NCI-H2227 (cell line): ENCODE results near the gene STK35.

Experiments
- DNase-seq: peaks from one replicate; lab custom pipeline; 2025; ENCODE audit not compliant: unreplicated experiment; lab: John Stamatoyannopoulos, UW

The STK35 gene

DNA sequence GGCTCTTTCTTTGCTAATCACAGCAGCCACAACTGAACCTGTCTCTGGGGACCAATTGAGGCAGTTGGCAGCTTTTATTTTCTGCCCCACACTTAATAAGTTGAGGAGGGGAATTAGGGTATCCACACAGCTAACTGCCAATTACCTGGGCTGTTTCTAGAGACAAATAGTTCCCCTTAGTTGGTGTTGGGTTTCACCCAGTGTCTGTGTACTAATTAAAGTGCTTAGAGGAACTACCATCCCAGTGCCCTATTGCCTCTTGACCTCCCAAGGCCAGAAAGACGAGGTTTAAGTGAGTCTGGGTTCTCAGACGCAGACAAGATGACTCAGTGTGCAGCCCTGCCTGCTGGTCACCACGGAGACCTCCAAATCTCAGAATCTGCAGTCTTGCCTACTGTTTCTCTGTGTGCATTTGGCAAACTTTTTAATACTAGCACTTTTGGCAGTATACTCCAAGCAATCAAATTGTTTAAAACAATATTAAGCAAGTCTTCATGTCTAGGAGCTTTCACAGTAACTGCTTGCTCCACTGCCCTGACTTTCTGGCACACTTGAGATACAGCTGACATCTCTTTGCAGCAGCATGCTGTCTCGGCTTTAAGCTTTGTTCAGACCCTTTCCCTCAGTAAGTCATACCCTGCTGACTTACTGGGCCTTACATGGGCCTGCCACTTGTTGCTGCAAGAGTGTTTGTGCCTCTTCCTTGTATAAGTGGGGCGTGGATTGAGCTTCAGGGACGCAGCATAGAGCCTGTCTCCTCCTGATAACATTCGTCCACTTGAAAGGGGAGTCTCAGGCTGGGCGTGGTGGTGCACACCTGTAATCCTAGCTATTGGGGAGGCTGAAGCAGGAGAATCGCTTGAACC is 31.9 kb downstream of the STK35 start:
- no peak for DNase-seq

DNA sequence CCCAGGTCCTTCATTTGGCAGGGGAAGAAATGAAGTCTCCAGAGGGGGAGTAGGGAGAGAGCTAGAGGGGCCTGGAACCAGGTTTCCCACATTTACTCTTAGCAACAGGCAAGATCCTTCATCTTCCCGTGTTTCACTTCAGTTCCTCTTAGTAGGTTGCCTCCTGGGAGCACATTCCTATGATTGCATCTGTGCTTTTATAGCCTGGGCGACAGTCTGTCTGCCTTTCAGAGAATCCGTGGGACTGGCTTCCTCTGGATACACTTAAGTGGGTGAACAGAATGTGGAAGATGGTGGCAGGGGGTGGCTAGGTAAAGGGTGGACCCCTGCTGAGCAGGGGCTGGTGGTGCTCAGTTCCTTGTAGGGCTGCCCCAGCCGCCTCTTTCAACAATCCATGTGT is 33.4 kb downstream of the STK35 start:
- no peak for DNase-seq

DNA sequence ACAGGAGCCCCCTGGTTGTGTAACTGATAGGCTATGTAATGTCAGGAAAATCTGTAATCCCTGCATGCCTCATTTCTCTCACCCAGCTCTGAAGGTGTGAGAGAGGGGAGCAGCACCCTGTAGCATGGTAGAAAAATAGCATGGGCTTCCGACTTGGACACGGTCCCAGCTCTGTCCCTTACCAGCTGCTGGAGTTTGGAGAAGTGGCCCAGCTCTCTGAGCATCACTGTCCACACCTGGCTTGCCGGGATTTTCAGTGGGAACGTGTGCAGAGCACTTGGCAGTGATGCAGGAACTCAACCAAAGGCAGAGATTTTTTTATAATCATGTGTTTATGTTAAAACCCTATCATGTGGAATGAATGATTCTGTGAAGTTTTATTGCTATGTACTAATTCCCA is 34.6 kb downstream of the STK35 start:
- no peak for DNase-seq

DNA sequence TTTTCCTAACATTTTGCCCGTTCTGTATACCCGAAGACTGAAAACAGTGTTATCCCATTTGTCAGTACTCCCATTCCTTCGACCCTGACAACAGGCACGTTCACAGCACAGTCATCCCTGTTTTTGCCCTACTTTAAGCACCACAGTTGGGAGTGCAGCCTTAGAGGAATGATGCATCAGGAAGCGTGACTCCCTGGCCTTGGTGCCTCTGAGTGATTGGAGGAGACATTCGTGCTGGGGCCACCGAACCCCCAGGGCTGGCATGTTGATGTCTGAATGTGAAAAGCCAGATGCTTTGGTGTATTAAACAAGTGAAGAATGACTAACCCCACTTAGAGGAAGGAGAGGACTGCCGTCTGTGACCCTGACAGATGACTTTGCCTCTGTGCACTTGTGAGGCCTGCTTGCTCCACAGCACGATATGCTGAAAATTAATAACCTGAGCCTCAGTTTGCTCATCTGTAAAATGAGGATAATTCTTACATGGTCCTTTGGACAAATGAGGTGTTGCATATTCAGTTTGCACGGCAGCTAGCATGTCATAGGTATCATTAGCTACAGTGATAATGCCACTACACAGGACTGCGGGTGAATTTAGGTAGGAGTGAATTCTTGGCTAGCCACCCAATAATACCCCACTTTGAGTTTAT is 36.0 kb downstream of the STK35 start:
- DNase-seq, result no peak

DNA sequence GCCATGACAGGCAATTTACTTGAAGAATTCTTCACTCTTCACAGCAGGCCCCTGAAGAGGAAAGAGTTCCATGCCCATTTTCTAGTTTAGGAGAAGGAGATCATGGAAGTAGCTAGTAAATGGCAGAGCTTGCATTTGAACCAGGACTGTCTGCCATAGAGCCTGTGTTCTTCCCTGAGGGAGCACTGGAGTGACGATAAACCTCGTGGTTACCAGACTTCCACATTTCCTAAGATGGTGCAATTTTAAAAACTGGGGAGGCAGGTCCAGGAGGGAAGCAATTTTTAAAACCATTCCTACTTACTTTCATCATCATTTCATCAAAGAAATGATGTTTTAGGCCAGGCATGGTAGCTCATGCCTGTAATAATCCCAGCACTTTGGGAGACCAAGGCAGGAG is 36.8 kb downstream of the STK35 start:
- DNase-seq, result no peak

DNA sequence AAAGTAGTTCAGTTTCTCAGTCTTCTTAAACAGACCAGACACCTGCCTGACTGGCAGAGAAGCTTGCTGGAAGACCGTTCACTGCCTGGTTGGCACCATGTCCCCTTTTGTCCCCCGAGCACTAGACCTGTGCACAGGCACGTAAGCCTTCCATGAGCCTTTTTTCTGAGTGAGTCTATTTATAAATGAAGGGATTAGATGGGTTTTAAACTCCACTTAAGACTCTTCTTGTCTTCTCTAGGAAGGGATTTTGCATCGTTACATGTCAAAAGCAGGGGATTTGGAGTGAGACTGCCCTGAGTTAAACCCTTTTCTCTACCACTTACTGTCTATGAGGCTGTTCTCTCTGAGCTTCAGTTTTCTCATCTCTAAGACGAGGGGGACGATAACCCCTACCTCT is 37.6 kb downstream of the STK35 start:
- no peak for DNase-seq

DNA sequence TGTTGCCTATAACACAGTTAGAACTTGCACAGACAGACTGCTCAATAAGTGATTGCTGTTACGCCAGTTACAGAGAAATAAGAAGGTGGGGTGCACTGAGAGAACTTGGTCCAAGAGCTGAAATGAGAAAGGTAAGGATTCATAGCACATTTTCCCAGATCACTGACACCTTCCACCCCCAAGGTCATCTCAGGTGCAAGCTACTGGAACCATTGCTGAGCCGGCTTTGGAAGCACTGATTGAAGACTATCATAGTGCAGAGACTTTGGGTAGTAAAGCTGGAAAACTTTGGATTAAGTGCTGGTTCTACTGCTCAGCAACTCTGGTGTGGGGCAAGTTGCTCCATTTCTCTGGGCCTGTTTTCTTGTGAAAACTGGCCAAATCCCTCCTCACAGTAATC is 38.1 kb downstream of the STK35 start:
- DNase-seq, result no peak

DNA sequence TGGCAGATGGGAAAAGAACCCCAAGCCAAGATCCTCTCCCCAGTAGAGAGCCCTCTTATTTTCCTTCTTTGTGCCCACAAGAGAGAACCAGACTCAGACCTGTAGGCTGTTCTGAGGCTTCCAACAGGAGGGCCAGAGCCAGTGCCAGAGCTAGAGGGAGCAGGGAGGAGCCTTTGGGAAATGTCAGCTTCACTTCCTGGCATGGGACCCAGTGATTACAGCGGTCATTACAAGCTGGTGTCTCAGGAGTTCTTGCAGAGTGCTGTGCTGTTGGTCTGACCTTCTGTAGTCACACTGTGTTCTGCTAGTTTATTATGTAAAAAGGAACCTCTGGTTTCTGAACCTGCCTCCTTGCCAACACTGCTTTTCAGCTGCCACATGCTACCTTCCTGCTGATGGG is 38.9 kb downstream of the STK35 start:
- no peak for DNase-seq

DNA sequence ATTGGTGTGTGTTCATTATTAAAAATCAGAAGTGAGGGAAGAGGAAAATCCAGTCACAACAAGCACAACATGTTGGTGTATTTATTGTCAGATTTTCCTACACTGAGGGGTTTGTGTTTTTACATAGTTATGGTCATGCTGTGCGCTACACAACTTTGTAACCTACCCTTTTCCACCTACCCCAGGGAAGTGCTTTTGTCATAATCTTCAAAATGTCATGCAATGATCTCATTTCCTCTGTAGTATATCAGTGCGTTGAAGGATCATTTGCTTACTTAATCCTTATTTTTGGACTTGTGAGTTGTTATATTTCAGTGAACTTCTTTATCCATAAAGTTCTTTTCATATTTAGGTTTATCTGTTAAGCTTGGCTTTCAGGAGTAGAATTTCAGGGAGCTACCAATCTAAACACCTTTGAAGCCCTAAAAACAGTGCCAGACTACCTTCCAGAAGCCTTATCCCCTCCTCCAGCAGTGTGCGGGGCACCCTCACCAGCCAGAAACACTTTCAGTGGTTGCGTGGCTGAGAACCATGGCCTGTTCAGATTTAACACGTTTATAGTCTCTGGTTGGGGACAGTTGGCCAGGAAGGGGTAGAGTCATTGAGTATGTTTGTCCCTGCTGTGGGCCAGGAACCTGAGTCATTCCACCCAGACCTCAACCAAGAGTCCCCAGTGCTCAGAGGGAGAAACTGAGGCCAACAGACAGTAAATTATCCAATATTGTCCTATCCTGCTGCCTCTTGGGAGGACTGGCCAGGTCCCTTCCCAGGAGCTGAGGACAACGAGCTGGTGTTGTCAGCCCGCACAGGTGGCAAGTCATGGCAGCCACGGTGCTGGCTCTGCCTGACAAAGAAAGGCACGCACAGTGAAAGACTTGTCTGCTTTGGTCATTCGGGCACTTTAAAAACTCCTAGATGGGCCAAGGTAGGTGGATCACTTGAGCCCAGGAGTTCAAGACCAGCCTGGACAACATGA is 40.3 kb downstream of the STK35 start:
- DNase-seq, result no peak

DNA sequence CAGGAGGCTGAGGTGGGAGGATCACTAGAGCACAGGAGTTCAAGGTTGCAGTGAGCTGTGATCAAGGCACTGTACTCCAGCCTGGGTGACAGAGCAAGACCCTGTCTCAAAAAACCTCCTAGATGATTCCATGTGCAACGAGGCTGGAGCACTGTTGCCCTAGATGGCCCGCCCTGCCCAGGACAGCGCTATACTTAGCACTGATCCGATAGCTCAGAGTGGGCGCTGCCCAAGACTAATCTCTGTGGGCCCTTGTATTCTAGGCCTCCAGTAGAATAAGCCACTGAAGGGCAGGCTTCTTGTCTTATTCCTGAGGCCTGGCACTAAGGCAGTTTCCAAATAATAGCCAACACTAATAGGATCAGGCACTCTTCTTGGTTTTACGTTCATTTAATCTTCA is 41.0 kb downstream of the STK35 start:
- no peak for DNase-seq

DNA sequence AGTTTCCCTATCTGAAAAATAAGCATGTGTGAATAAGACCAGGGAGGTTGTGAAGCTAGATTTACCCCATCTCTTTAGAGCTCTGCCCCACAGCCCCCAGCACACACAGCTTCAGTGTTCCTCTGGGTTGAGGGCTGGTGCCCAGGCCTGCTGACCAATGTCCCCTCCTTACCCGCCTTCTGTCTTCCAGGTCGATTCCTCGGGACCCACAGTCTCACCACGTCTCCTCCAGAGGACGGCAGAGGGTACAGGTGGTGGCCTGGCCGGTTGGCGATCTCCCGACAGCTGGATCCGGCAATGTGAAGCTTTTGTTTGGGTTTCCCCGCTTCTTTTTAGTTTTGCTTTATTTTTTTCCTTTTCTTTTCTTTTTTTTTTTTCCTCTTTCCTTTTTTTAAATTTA is 42.0 kb downstream of the STK35 start:
- no peak for DNase-seq

DNA sequence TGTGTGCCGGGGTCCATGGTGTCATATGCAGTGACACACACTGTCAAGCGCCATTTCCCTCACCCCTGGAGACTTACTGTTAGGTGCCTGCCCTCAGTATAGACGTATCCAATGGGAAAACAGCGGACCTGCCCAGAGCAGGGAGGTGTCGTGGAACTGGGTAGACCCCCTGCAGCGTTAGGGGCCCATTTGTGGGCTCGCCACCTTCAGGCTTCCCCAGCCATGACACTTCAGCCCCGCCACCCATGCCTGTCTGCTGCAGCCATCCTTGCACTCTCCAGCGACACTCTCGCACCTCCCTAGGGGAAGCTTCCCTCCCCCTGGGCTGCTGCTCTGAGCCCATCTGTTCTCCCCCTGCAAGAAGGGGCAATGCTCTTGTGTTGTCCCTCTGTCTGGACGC is 43.2 kb downstream of the STK35 start:
- DNase-seq, result no peak

DNA sequence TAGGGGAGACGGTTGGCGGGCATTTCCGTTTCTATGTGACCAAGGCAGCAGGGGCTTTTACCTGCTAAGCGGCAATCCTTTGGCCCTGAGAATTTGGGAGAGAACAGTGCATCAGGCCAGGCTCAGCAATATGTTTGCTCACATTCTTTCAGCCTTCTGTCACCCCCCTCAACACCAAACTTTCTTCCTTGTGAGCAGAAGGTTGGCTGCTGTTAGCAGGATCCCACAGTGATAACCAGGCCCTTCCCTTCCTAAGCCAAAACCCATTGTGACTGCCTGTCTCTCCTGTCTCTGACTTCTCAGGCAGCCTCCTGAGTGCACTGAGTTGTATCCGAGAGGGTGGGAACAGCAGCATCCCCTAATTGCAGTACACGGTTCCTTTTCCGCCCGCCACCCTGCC is 43.7 kb downstream of the STK35 start:
- no peak for DNase-seq

DNA sequence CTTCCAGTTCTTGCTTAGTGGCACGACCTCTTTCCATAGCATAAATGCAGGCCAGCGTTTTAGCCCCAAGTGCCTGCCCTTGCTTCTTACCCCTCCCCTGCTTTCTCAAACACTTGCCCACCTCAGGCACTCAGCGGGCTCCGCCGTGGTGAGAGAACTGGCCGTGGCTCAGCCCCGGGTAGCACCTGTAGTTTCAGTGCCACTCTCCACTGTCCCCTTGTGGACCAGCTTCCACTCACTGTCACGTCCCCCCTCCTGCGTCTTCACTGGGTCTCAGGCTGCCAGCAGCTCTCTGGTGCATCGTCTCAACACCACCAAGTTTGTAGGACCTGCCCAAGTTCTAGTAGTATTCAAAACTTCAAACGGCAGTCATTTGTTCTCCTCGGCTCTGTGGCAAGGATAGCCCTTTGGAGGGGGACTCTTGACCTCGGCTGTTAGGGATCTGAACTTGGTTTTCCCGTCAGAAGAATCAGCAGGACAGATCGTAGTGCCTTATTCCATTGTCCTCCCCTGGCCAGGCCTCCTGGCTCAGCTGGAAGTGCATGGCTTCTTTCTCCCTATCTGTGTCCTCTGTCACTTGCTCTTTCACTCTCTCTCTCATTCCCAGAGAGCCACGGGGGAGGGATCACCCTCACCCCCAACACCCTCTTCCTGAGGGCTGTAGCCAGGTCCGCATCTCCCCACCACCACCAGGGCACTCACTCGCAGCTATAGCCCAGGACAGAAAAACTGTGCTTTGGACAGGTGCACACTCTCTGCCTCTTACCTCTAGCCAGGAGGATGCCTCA is 44.6 kb downstream of the STK35 start:
- no peak for DNase-seq

DNA sequence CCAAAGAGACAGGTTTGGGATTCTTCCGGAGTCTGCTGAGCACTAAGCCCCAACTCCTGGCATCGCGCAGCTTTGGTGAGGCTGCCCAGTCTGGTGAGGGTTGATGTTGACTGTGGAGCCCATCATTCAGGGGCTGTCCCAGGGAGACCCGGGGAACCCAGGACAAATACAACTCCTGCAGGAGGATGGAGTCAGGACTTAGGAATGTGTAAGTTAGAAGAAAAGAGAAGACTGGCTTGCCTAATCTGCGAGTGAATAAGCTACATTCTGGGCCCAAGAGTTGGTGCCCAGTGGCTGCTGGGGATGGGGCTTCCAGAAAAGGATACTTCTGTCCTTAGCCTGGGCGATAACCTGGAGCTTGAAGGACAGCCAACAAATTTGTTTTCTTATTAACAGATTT is 47.9 kb downstream of the STK35 start:
- no peak for DNase-seq

DNA sequence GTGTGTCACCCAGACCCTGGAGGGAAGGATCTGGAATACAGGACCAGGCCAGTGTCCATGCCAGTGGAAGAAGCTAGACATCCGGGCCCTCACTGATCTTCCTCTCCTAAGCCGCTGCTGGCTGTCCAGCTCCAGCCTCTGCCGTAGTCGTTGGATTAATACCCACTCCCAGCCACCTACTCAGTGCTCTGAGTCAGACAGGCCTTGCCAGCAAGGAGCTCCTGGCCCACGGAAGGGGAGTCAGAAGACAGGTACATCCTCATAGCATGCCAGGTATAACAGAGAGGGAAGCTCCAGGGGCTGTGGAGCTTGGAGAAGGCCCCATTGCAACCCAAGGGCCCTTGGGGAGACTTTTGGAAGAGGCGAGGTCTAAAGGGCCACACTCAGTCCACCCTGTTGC is 49.0 kb downstream of the STK35 start:
- DNase-seq, result no peak

DNA sequence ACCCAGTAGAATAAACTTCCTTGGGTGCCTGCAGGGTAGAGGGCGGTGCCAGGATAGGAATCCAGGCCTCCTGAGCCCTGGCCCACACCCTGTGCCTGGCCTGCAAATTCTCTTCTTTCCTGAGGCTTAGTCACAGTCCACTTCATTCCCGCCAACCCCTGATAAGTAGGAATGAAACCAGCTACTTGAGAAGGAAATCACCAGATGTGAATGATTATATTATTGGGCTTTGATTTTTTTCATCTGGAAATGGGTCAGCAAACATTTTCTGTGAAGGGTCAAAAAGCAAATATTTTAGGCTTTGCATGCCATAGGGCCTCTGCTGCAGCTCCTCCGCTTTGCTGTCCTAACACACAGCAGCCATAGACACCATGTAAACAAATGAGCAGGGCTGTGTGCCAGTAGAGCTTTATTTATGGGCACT is 50.2 kb downstream of the STK35 start:
- DNase-seq, result no peak

DNA sequence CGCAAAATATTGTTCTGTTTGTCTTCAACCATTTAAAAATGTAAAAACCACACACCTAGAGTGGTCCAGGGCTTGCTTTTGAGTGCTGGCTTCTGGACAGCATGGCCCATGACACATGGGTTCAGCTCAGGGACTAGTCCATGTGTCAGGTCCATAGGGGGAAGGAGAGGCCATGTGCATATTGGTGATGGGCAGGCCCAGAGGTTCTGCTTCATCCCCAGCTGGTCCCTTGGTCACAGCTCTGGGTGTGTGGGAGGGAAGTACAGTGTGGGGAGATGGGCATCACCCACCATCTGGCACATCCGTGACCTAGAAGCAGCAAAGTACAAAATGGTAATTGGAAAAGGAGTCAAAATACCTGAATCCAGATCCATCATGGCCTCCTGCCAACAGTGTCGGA is 50.7 kb downstream of the STK35 start:
- DNase-seq, result no peak

DNA sequence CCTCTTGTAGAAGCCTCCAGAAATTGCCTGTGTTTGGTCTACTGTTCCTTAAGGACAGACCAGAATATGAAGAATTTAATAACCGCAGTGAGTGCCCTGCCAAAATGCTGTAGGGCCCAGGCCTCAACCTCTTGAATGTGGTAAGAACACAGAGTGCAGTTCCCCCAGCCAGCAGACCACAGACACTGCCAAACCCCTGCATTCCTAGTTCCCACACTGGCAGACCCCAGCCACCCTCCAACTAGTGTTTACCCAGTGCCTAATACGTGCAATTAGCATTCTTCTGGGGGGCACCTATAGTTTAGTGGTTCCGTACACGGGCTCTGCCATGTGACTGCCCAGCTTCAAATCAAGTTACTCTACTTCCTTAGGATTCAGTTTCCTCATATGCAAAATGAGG is 51.7 kb downstream of the STK35 start:
- no peak for DNase-seq

DNA sequence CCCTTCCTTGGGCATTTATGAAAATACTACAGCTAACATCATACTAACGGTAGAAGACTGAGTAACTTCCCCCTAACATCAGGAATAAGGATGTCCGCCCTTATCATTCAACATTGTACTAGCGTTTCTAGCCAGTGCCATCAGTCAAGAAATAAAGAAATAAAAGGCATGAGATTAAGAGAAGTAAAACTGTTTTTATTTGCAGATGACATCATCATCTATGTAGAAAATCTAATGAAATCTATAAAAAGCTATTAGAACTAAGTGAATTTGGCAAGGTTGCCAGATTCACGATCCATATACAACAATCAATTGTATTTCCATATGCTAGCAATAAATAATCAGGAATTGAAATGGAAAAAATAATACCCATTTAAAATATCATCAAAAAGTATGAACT is 54.6 kb downstream of the STK35 start:
- DNase-seq, result no peak
